H1 (cell line): ENCODE measurements around the gene LRRC72.

Experiments used
- CBX8 ChIP-seq: fragments of 300-800, 300-1000 bp; sonication (generic); IDR thresholded peaks from 2 replicates; pipeline ENCODE4 v1.7.1; 2016; ENCODE audit warnings: low read depth, low read length, borderline replicate concordance
- KDM5A ChIP-seq: fragments of 200-600 bp; IDR thresholded peaks from 2 replicates; pipeline ENCODE4 v1.7.1; 2012; ENCODE audit warnings: mild to moderate bottlenecking, low read length, inconsistent platforms, mixed read lengths
- RXRA ChIP-seq: IDR thresholded peaks from 2 replicates; pipeline ENCODE4 v1.6.1; 2011; ENCODE audit warnings: low read depth, mild to moderate bottlenecking, low read length, moderate library complexity; ENCODE audit not compliant: insufficient read depth
- TF ChIP-seq, protein P1 (sequence below), 3 experiments: IDR thresholded peaks; 1 replicate in 2 of 3; 2 replicates in 1 of 3; pipeline versions ENCODE4 v1.5.1 to v1.6.1; 2011; ENCODE audit warnings: low read length in 3 of 3, mild to moderate bottlenecking in 3 of 3, inconsistent platforms in 2 of 3, low read depth in 1 of 3, moderate library complexity in 1 of 3; ENCODE audit not compliant: insufficient read depth in 1 of 3; ENCODE audit errors: control extremely low read depth in 1 of 3

DNA sequence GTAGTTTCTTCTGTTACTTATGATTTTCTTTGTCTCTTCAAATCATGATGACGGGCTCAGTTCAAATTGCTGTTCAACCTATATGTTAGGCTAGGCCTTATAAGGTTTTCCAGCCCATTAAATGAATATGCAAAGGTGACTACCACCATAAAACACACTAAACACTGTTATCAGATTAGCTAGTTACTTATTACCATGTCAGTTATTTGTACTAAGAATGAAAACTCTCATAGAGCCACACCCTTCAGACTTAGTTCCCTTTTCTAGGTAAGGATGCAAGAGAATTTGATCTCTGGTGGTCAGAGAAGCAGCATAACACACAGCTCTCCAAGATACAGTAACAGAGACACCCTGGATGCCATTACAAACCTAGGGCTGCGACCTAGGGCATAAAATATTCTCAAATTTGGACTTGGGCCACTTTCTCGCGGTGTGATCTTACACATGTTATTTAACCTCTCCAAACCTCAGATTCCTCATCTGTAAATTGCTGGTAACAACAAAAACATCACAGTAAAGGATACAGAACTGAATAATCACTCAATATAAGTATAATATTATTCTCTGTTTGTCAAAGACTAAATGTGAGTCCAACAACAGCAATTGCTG lies 83.3 kb downstream of the LRRC72 start:
- TF ChIP-seq RXRA (no peak), CBX8 (no peak), KDM5A (no peak)
- TF ChIP-seq, protein P1, sequence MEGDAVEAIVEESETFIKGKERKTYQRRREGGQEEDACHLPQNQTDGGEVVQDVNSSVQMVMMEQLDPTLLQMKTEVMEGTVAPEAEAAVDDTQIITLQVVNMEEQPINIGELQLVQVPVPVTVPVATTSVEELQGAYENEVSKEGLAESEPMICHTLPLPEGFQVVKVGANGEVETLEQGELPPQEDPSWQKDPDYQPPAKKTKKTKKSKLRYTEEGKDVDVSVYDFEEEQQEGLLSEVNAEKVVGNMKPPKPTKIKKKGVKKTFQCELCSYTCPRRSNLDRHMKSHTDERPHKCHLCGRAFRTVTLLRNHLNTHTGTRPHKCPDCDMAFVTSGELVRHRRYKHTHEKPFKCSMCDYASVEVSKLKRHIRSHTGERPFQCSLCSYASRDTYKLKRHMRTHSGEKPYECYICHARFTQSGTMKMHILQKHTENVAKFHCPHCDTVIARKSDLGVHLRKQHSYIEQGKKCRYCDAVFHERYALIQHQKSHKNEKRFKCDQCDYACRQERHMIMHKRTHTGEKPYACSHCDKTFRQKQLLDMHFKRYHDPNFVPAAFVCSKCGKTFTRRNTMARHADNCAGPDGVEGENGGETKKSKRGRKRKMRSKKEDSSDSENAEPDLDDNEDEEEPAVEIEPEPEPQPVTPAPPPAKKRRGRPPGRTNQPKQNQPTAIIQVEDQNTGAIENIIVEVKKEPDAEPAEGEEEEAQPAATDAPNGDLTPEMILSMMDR (IDR thresholded peaks at IDR 0.05; ENCODE audit: control extremely low read depth in 1 of 3, insufficient read depth in 1 of 3, low read depth in 1 of 3, low read length in 3 of 3), result no peak
